GM21515 (cell line): ENCODE data around the gene MAP2K3.
"Not testable (repeated sequence)": the region's sequence is repeated elsewhere in the genome, so short reads cannot be mapped to it uniquely, and the experiment has no call there.

Experiments used
- ATAC-seq: cut with Tn5 transposase; IDR thresholded peaks from one replicate; pipeline ENCODE4 v1.9.1; 2021; ENCODE audit not compliant: unreplicated experiment

Gene MAP2K3

GRCh38 chr17:21310061-21310765, 25.7 kb downstream of the MAP2K3 start:
- ATAC-seq = not testable (repeated sequence)

GRCh38 chr17:21310766-21311602, 26.5 kb downstream of the MAP2K3 start:
- ATAC-seq = not testable (repeated sequence)

GRCh38 chr17:21313320-21313719, 28.8 kb downstream of the MAP2K3 start:
- ATAC-seq = no peak

- ATAC-seq = not testable (repeated sequence)
Observed at GRCh38 chr17:21313761-21314160, 29.2 kb downstream of the MAP2K3 start.

GRCh38 chr17:21314261-21314664, 29.8 kb downstream of the MAP2K3 start:
- not testable (repeated sequence) for ATAC-seq

GRCh38 chr17:21314701-21315111, 30.2 kb downstream of the MAP2K3 start:
- not testable (repeated sequence) for ATAC-seq

- ATAC-seq = not testable (repeated sequence)
Observed at GRCh38 chr17:21315246-21316000, 30.9 kb downstream of the MAP2K3 start.

- peak; percentile 45 for ATAC-seq
Observed at GRCh38 chr17:21316212-21316886, 31.8 kb downstream of the MAP2K3 start.

GRCh38 chr17:21316887-21317500, 32.5 kb downstream of the MAP2K3 start:
- ATAC-seq = not testable (repeated sequence)

GRCh38 chr17:21317821-21318220, 33.3 kb downstream of the MAP2K3 start:
- not testable (repeated sequence) for ATAC-seq

GRCh38 chr17:21318439-21318838, 33.9 kb downstream of the MAP2K3 start:
- ATAC-seq = no peak

GRCh38 chr17:21318856-21319255, 34.3 kb downstream of the MAP2K3 start:
- ATAC-seq = not testable (repeated sequence)

GRCh38 chr17:21319256-21319655, 34.7 kb downstream of the MAP2K3 start:
- not testable (repeated sequence) for ATAC-seq

GRCh38 chr17:21319686-21320375, 35.3 kb downstream of the MAP2K3 start:
- not testable (repeated sequence) for ATAC-seq

- ATAC-seq = not testable (repeated sequence)
Observed at GRCh38 chr17:21320430-21320829, 35.9 kb downstream of the MAP2K3 start.

GRCh38 chr17:21321061-21321460, 36.5 kb downstream of the MAP2K3 start:
- ATAC-seq = not testable (repeated sequence)

- not testable (repeated sequence) for ATAC-seq
Observed at GRCh38 chr17:21321744-21322191, 37.3 kb downstream of the MAP2K3 start.

- ATAC-seq = not testable (repeated sequence)
Observed at GRCh38 chr17:21323257-21324111, 39.0 kb downstream of the MAP2K3 start.

- not testable (repeated sequence) for ATAC-seq
Observed at GRCh38 chr17:21324741-21325140, 40.2 kb downstream of the MAP2K3 start.
